Measurements from ENCODE around the gene APBA2.
A peak's percentile ranks its signal among the peaks of the same experiment; 100 is the strongest.
"Not testable (repeated sequence)": the region's sequence is repeated elsewhere in the genome, so short reads cannot be mapped to it uniquely, and the experiment has no call there.

Gene APBA2

DNA sequence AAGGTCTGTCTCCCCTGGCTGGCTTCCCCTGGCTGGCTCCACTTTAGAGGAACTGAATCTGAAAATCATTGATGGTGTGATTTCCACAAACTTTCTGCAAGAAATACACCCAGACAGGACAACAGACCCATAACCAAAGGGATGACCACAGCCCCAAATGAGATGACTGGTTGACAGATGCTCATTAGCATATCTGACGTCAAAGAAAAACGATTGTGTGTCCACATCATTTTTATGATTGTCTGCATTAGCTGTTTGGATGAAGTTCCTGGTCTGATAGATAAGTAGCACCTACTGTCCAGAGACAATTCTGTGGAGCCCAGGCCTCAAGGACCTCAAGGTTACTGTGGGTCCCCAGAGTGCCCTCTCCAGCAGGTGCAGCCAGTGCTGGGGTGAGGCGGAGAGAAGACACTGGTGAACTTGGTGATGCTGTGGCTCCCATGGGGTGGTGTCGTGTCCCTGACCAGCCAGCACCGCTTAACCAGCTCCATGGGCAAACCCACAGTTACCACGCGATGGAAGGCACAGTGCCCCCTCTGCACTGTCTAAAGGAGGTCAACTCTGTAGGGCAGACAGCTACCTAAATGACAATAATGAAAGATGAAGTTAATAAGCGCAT lies 256.5 kb downstream of the APBA2 start:
- no peak for DNase-seq

DNA sequence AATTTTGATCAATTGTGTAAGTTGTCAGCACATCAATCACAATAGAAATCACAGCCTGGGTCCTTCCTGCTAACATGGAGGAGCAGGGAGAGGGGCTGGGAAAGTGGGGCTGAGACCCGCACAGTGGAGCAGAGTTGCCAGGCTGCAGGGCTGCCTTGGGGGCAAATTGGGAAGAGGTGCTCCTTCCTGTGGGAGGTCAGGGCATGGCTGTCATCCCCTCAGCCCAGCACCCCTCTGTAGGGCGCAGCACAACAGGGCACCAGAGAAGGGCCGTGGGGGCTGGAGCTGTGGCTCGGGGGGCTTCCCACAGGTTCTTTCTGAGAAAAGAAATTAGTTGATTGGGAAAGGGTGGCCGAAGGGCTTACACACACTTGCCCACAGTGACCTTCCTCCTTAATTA lies 257.5 kb downstream of the APBA2 start:
- DNase-seq: no peak

DNA sequence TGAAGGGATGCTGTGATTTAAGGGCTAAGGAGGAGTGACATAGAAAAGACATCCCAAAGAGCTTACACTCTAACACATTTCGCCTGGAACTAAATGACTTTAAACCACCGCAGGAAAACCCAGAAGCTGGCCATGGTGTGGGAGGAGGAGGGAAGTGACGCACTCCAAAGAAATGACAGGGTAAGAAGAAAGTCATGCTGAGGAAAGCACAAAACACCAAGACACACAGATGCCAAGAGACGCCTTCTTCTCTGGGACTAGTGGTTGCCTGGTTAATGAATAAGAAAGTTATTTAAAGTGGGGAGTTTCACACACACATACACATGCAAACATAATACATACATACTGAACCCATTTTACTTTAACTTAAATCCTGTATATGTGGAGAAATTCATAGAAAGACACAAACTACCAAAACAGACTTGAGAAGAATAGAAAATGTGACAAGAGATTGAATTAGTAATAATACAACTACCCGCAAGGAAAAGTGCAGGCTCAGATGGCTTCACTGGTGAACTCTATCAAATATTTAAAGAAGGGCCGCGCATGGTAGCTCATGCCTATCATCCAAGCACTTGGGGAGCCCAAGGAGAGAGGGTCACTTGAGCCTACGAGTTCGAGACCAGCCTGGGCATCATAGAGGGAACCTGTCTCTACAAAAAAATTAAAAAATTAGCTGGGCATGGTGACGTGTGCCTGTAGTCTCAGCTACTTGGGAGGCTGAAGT lies 258.3 kb downstream of the APBA2 start:
- DNase-seq: peak; percentile 91

DNA sequence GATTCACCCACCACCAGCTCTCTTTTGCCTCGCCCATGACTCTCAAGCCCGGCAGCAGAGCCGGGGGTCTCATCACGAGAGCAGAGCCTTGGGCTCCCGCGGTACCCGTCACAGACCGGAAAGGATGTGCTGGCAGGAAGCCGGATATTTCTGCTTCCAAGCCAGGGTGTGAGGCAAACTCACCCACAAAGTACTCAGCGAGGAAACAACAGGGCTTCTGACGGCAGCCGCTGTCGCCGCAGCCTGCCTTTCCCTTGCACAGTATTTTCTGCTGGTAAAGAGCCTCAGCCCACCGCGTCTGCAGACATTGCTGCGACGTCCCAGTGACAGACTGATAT lies 263.9 kb downstream of the APBA2 start:
- no peak for DNase-seq

DNA sequence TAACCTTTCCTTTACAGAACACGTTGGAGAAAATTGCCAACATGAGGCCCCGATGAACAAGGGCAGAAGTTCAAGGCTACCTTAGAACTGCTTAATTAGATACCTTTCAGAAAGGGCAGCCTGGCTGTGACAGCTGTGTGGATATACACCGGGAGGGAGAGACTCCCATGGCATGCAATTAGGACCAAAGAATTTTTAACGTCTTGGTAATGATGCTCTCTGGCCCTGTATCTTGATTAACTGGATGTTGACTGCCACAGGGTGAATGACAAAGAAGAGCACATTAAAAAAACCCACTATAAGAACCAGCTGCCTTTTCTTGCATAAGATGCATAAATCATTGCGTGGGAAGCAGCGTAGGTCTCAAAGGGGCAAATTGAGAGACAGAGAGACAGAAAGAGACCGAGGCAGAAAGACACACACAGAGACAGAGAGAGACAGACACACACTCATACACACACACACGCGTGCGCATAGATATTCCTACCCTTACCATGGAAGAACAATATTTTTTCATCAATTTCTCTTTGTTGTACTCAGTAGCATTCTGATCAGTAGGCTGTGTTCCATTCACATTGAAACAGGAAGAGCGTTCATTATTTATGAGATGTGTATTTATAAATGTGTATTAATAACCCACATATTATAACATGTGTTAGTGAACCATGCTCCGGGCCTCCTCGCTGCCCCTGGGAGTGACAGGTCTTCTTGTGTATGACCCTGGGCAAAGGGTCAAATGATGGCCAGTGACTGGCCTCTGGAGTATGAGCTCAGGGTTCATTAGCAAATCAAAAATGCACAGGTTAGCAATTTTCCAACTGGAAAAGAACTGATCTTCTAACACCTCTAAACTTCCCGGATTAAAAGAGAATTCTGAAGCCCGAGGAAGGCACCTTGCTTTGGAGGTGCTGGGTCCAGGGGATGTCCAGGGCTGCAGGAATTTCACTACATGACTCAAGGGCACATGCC lies 265.0 kb downstream of the APBA2 start:
- no peak for DNase-seq

DNA sequence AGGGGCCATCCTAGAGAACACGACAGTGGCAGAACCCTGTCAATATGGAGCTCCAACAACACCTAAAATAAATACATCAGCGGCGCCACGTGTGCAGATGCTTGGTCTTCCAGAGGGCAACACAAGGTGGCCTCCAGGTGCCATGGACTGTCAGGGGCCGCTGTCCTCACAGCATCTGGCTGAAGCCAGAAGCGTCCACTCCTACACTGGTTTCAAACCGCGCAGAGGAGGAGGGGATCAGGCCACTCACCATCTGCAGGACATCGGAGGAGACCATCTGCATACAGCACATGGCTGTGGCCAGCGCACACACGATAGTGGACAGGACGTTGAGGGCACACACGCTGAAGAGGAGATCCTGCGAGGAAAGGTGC lies 265.7 kb downstream of the APBA2 start:
- DNase-seq: no peak

GRCh38 chr15:29156521-29156920 lies 270.7 kb downstream of the APBA2 start:
- no peak for DNase-seq

- DNase-seq: no peak
Observed at GRCh38 chr15:29159771-29160455, 274.1 kb downstream of the APBA2 start.

DNA sequence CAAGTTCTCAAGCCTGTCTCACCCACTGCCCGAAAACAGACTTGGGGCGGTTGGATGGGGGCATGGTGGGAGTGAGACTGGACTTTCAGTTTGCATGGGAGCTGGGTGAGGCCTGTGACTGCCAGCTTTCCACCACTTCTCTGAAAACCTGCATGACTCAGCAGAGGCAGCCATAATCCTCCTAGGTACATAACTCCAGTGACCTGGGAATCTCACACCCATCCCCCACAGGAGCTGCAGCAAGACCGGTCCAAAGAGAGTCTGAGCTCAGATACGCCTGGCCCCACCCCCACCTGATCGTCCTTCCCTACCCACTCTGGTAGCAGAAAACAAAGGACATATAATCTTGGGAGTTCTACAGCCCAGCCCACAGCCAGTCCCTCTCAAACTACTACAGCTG lies 276.6 kb downstream of the APBA2 start:
- DNase-seq: no peak

- DNase-seq: not testable (repeated sequence)
Observed at GRCh38 chr15:29167122-29167521, 281.3 kb downstream of the APBA2 start.
